Lung microvascular endothelial cell (primary cell): ENCODE data around the gene SZRD1. TPM values are rescaled to one million over a fixed set of nuclear protein-coding genes. Genes with fewer than 3 reads are reported as not detected.
A peak's percentile ranks its signal among the peaks of the same experiment; 100 is the strongest.

Experiments
- DNase-seq, 2 donors: peaks; one replicate each; pipeline versions ENCODE4 v3.0.0 to v3.0.0-alpha.2; 2010; ENCODE audit warnings: low read depth in 2 of 2
- total RNA-seq: library from RNA; depleted of rRNA; stranded (reverse); fragments of >200 nt; gene quantifications from 2 replicates; pipeline ENCODE4 v1.2.1, GENCODE V29; 2014

The SZRD1 gene
- total RNA-seq, 1 donor from 2014 or later, result 28.4 TPM

GRCh38 chr1:16436946-16437474, 70.0 kb downstream of the SZRD1 start, which contains the start of gene SPATA21:
TSS of gene SPATA21 (minus strand) at chr1:16437424. CDS start at chr1:16431371, 6,053 bp downstream.
- DNase-seq, result no peak

- no peak for DNase-seq
Observed at GRCh38 chr1:16438516-16438915, 71.5 kb downstream of the SZRD1 start.

- DNase-seq, result no peak
Observed at GRCh38 chr1:16438924-16439323, 71.9 kb downstream of the SZRD1 start.

- peak in 1 of 2 donors; percentile 9 for DNase-seq
Observed at GRCh38 chr1:16440131-16440469, 73.1 kb downstream of the SZRD1 start.

GRCh38 chr1:16440470-16441281, 73.6 kb downstream of the SZRD1 start, which contains the start of gene NECAP2:
TSS of gene NECAP2 (plus strand) at chr1:16440724. CDS start at chr1:16440762, 38 bp downstream.
- DNase-seq, result peak; percentile 94

- DNase-seq, result peak; percentile 15 to 51
Observed at GRCh38 chr1:16441282-16441665, 74.2 kb downstream of the SZRD1 start.

GRCh38 chr1:16442265-16442664, 75.2 kb downstream of the SZRD1 start:
- no peak for DNase-seq

- DNase-seq, result no peak
Observed at GRCh38 chr1:16442941-16443340, 75.9 kb downstream of the SZRD1 start.

- DNase-seq, result peak in 1 of 2 donors; percentile 23
Observed at GRCh38 chr1:16443975-16444770, 77.1 kb downstream of the SZRD1 start.

- DNase-seq, result no peak
Observed at GRCh38 chr1:16445052-16445451, 78.0 kb downstream of the SZRD1 start.

GRCh38 chr1:16446116-16446515, 79.1 kb downstream of the SZRD1 start:
- DNase-seq, result no peak

GRCh38 chr1:16447641-16448040, 80.6 kb downstream of the SZRD1 start:
- DNase-seq, result no peak

Other genes starting within 250 kb of the SZRD1 start
- 68.6 and 122 TPM in 2 replicates for gene EPHA2, start 211.2 kb upstream of the SZRD1 start, total RNA-seq
- 3.3 and 4.6 TPM in 2 replicates for gene ARHGEF19, start 154.6 kb upstream of the SZRD1 start, total RNA-seq
- gene CPLANE2, start 130.1 kb upstream of the SZRD1 start, total RNA-seq, result 6.7 and 7.2 TPM in 2 replicates
- gene FBXO42, start 14.8 kb upstream of the SZRD1 start, total RNA-seq, result 5.2 and 6.3 TPM in 2 replicates
- gene SPATA21, start 70.2 kb downstream of the SZRD1 start, total RNA-seq, result not detected in 2 replicates
- 132 and 179 TPM in 2 replicates for gene NECAP2, start 73.5 kb downstream of the SZRD1 start, total RNA-seq
- under 0.01 and 5,258 TPM in 2 replicates for gene RNU1-1, start 147.0 kb downstream of the SZRD1 start, total RNA-seq
- gene NBPF1, start 246.3 kb downstream of the SZRD1 start, total RNA-seq, result 20.2 and 20.7 TPM in 2 replicates